ENCODE results near the gene DGKE.

Gene DGKE

DNA sequence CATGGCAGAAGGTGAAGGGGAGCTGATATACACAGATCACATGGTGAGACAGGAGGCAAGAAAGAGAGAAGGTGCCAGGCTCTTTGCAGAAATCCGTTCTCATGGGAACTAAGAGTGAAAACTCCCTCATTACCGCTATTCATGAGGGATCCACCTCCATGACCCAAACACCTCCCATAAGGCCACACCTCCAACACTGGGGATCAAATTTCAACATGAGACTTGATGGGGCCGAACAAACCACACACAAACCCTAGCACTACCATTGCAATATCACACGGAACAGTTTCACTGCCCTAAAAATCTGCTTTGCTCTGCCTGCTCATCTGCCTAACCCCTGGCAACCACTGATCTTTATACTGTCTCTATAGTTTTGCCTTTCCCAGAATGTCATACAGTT, 35.0 kb upstream of the DGKE start:
- Histone ChIP-seq H4K20me1 (ENCODE audit: insufficient read depth, low read length) (no peaks in the 10 kb centered on the region), H3K9me2 (replicated peaks; ENCODE audit: insufficient read depth, low read length) (no peaks in the 10 kb centered on the region), H3F3A (ENCODE audit: insufficient read depth, low read length) (no peaks in the 10 kb centered on the region), H3K79me2 (ENCODE audit: low read length) (no peaks in the 10 kb centered on the region), H3K36me3 (replicated peaks; ENCODE audit: insufficient read depth, low read length) (no peaks in the 10 kb centered on the region), H2AFZ (ENCODE audit: low read length) (no peak overlapping the region), H3K9ac (ENCODE audit: low read length) (no peak overlapping the region), H3K27me3 (replicated peaks; ENCODE audit: insufficient read depth, low read length) (no peaks in the 10 kb centered on the region), H3K9me3 (replicated peaks; ENCODE audit: insufficient read depth, low read length) (no peaks in the 10 kb centered on the region), H3K4me2 (ENCODE audit: low read depth, low read length) (0 out of 2 replicates have a peak overlapping the region, but pooled peaks have one; percentile 1), H3K4me1 (ENCODE audit: low read length) (no peaks in the 10 kb centered on the region), H3K4me3 (ENCODE audit: low read length) (no peak overlapping the region), H3K27ac (ENCODE audit: low read length) (no peak overlapping the region)
- DNase-seq: peak; percentile 54
- TF ChIP-seq EZH2phosphoT487 (IDR thresholded peaks at IDR 0.05; ENCODE audit: low read length) (no peak), EZH2 (optimal IDR thresholded peaks at IDR 0.05; ENCODE audit: low read depth, low read length) (no peak)
- TF ChIP-seq, protein P1, sequence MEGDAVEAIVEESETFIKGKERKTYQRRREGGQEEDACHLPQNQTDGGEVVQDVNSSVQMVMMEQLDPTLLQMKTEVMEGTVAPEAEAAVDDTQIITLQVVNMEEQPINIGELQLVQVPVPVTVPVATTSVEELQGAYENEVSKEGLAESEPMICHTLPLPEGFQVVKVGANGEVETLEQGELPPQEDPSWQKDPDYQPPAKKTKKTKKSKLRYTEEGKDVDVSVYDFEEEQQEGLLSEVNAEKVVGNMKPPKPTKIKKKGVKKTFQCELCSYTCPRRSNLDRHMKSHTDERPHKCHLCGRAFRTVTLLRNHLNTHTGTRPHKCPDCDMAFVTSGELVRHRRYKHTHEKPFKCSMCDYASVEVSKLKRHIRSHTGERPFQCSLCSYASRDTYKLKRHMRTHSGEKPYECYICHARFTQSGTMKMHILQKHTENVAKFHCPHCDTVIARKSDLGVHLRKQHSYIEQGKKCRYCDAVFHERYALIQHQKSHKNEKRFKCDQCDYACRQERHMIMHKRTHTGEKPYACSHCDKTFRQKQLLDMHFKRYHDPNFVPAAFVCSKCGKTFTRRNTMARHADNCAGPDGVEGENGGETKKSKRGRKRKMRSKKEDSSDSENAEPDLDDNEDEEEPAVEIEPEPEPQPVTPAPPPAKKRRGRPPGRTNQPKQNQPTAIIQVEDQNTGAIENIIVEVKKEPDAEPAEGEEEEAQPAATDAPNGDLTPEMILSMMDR (IDR thresholded peaks at IDR 0.05; ENCODE audit: low read length): no peak

DNA sequence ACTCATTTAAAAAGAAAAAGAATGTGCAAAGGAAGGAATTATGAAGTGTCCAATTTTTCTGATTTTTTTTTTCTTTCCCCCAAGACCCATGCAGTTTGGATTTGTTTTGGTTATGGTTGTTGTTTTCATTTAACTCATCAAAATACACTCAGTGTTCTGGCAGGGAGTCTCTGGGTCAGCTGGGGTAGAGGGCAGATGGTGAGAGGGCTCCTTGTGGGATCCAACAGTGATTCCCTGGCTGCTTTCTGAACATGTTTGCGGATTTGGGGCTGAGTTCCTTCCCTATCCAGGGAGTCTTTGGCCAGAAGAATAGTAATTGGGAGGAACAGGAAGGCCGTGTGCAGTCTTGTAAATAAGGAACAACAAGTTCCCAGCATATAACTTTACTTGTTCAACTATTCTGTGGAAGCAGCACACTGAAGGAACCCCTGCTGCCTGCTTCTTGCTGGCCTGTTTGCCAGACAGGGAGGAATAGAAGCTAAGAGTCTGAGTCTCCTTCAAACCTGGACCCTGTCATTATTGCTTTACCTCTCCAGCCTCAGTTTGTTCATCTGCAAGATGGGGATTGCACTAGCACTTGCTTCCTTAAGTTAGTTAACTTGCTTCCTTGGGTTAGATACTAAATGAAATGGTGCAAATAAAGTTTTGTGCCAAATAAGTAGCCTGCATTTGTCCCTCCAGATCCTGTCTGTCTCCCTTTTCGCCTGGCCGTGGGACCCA, 32.3 kb upstream of the DGKE start:
- Histone ChIP-seq H3F3A (ENCODE audit: insufficient read depth, low read length) (no peaks in the 10 kb centered on the region), H3K79me2 (ENCODE audit: low read length) (no peaks in the 10 kb centered on the region), H3K36me3 (replicated peaks; ENCODE audit: insufficient read depth, low read length) (no peaks in the 10 kb centered on the region), H3K27me3 (replicated peaks; ENCODE audit: insufficient read depth, low read length) (no peaks in the 10 kb centered on the region), H3K4me1 (ENCODE audit: low read length) (no peaks in the 10 kb centered on the region), H2AFZ (ENCODE audit: low read length) (no peak overlapping the region), H3K9me2 (replicated peaks; ENCODE audit: insufficient read depth, low read length) (no peaks in the 10 kb centered on the region), H3K4me3 (ENCODE audit: low read length) (no peak overlapping the region), H3K9ac (ENCODE audit: low read length) (no peak overlapping the region), H3K9me3 (replicated peaks; ENCODE audit: insufficient read depth, low read length) (no peaks in the 10 kb centered on the region), H3K27ac (ENCODE audit: low read length) (no peak overlapping the region), H4K20me1 (ENCODE audit: insufficient read depth, low read length) (no peaks in the 10 kb centered on the region), H3K4me2 (ENCODE audit: low read depth, low read length) (no peak overlapping the region)
- no peak for TF ChIP-seq EZH2phosphoT487 (IDR thresholded peaks at IDR 0.05; ENCODE audit: low read length)
- no peak for DNase-seq

DNA sequence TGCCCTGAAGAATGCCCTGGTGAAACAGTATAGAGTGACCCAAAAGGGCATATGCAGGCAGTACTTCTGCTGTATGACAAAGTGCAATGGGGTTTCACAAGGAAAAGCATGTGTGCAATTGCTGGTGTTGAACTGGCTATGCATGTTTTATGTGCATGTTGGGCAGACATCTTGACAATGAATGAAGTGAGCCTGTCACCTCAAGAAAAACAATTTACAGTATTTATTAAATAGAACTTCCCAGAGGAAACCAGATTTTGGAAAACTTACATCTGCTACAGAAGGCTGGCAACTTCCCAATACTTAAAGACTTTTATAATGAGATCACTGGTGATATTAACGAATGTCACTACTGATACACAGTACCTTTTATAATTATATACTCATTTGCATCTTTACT, 30.9 kb upstream of the DGKE start:
- DNase-seq: no peak
- H3K27me3 ChIP-seq (replicated peaks; ENCODE audit: insufficient read depth, low read length): no peaks in the 10 kb centered on the region
- no peaks in the 10 kb centered on the region for H3K36me3 ChIP-seq (replicated peaks; ENCODE audit: insufficient read depth, low read length)
- no peak overlapping the region for H3K4me2 ChIP-seq (ENCODE audit: low read depth, low read length)
- H3K9ac ChIP-seq (ENCODE audit: low read length): no peak overlapping the region
- no peaks in the 10 kb centered on the region for H3K4me1 ChIP-seq (ENCODE audit: low read length)
- H3K27ac ChIP-seq (ENCODE audit: low read length): no peak overlapping the region
- H3K9me3 ChIP-seq (replicated peaks; ENCODE audit: insufficient read depth, low read length): no peaks in the 10 kb centered on the region
- H3K4me3 ChIP-seq (ENCODE audit: low read length): no peak overlapping the region
- no peak overlapping the region for H2AFZ ChIP-seq (ENCODE audit: low read length)
- no peaks in the 10 kb centered on the region for H3K79me2 ChIP-seq (ENCODE audit: low read length)
- no peaks in the 10 kb centered on the region for H4K20me1 ChIP-seq (ENCODE audit: insufficient read depth, low read length)
- no peaks in the 10 kb centered on the region for H3K9me2 ChIP-seq (replicated peaks; ENCODE audit: insufficient read depth, low read length)
- no peak for TF ChIP-seq EZH2 (optimal IDR thresholded peaks at IDR 0.05; ENCODE audit: low read depth, low read length)
- no peak for TF ChIP-seq EZH2phosphoT487 (IDR thresholded peaks at IDR 0.05; ENCODE audit: low read length)
- TF ChIP-seq, protein P1 (IDR thresholded peaks at IDR 0.05; ENCODE audit: low read length): no peak
- H3F3A ChIP-seq (ENCODE audit: insufficient read depth, low read length): no peaks in the 10 kb centered on the region

DNA sequence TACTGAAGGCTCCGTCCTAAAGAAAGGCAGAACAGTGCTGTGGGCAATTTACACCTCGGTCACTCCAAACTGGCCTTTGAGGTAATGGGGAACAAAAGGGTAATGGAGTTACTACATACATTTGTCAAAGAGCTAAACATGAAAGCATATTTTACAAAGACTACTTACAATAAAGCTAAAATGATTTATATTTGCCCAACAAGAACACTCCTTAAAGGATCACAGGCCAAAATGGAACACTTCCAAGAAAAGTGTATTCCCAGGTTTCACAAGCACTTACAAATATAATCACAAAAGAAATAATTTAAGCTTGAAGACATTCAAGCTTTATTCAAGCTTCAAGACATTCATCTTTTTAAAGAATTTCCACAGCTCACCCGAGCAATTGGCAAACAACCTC, 29.5 kb upstream of the DGKE start:
- H3K27ac ChIP-seq (ENCODE audit: low read length): no peak overlapping the region
- TF ChIP-seq EZH2 (optimal IDR thresholded peaks at IDR 0.05; ENCODE audit: low read depth, low read length) (no peak), EZH2phosphoT487 (IDR thresholded peaks at IDR 0.05; ENCODE audit: low read length) (no peak)
- TF ChIP-seq, protein P1 (IDR thresholded peaks at IDR 0.05; ENCODE audit: low read length): no peak
- DNase-seq: no peak
- H3K9me3 ChIP-seq (replicated peaks; ENCODE audit: insufficient read depth, low read length): no peaks in the 10 kb centered on the region
- H3F3A ChIP-seq (ENCODE audit: insufficient read depth, low read length): no peaks in the 10 kb centered on the region
- no peaks in the 10 kb centered on the region for H3K9me2 ChIP-seq (replicated peaks; ENCODE audit: insufficient read depth, low read length)
- no peak overlapping the region for H3K4me3 ChIP-seq (ENCODE audit: low read length)
- H3K4me1 ChIP-seq (ENCODE audit: low read length): no peaks in the 10 kb centered on the region
- H3K79me2 ChIP-seq (ENCODE audit: low read length): no peaks in the 10 kb centered on the region
- no peaks in the 10 kb centered on the region for H3K36me3 ChIP-seq (replicated peaks; ENCODE audit: insufficient read depth, low read length)
- H3K9ac ChIP-seq (ENCODE audit: low read length): no peak overlapping the region
- H3K4me2 ChIP-seq (ENCODE audit: low read depth, low read length): no peak overlapping the region
- H2AFZ ChIP-seq (ENCODE audit: low read length): no peak overlapping the region
- H4K20me1 ChIP-seq (ENCODE audit: insufficient read depth, low read length): no peaks in the 10 kb centered on the region
- no peaks in the 10 kb centered on the region for H3K27me3 ChIP-seq (replicated peaks; ENCODE audit: insufficient read depth, low read length)

Measured in MM.1S (cell line).